ENCODE data around the gene PDZD4.

PDZD4 gene

DNA sequence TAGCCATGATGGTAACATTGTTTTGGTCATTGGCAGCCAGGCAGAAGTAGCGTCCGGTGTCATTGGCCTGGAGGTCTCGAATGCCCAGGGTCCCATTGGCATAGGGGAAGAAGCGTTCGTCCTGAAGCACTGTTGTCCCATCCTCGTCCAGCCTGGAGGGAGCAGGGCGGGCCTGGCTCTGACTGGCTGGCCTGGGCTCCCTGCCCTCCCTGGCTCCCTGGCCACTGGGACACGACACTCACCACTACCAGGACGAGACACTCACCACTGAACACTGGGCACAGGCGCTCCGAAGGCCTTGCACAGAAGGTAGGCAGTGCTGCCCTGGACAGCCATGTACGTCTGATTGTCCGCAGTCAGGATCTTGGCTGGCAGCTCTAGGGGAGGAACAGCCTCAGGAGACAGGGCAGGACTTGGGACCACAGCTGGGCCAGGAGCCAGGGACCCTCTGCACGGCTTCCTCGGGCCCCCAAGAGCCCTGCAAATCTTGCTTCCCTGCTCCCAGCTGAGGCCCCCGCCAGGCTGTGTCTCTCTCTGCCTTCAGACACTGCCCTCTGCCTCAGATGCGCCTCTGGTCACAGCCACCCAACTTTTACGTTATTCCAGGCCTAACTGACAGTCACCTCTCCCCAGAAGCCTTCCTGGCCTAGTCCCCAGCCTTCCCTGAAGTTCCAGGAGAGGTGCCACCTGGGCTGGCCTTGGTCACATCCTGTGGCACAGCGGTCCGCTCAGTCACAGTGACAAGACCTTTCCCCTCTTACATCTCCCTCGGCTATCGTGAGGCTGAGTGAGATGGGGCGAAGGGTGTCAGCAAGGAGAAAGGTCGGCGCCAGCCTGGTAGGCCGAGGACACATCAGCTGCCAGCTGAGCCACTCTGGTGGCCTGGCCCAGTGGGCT, 38.5 kb upstream of the PDZD4 start:
- no peak for DNase-seq (ENCODE audit: extremely low read depth in 1 of 2, low read depth in 1 of 2)

DNA sequence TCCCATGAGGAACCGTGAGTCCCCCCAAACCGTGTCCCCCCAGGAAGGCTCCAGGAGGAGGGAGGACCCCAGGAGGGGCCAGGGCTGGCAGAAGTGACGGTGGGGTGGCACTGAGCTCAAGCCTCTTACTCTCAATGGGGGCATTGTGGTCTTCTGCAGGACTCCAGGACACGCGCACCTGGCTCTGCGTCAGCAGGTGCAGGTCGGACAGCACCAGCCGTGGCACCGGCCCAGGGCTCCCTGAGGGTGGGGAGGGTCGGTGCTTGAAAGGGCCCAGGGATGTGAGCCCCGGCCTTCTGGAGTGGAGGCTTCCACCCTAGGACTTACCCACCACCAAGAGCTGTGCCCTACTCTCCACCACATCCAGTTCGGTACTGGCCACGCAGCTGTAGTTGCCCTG, 37.3 kb upstream of the PDZD4 start:
- DNase-seq (ENCODE audit: extremely low read depth in 1 of 2, low read depth in 1 of 2), result no peak

- DNase-seq (ENCODE audit: extremely low read depth in 1 of 2, low read depth in 1 of 2), result no peak
Measured at GRCh38 chrX:153867139-153867538, 36.8 kb upstream of the PDZD4 start.

DNA sequence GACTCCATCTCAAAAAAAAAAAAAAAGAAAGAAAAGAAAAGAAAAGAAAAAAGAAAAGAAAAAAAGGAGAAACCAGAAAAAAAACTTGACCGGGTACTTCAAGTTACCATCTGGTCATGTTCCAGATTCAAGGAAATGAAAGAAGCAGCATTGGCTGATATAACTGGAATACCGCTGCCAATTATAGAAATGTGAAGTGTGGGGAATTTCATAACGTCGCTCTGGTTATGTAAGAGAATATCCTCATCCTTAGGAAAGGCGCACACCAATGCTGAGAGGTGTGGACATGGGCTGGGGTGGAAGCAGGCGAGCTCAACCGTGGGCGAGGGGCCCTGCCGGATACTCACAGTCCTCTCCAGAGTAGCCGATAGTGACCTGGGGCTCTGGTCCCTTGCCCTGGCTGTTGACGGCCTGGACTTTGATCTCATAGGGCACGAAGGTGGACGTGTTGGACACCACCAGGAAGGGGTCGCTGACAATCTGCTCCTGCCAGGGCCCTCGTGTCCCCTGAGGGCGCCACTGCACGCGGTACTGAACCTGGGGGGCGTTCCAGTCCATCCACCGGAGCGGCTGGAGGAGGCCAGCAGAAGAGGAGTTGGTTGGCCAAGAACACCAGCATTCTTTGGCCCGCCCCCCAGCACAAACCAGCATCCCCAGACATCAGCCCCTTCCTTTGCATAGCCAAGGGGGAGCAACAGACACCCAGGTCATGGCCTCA, 36.1 kb upstream of the PDZD4 start:
- DNase-seq (ENCODE audit: extremely low read depth in 1 of 2, low read depth in 1 of 2), result no peak

DNA sequence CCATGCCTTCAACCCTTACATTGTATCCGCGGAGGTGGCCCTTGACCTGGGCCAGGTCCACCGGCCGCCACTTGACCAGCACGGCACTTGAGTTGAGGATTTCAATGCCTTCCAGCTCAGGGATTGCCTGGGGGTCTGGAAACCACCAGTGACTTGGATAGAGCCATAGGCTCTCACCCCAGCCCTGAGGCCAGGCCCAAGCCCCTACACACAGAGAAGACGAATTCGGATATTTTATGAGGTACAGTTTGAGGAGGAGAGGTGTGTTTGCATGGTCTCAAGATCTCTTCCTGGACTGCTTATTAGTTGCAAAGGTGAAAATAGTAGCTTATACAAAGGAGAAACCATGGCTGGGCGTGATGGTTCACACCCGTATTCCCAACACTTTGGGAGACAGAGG, 35.3 kb upstream of the PDZD4 start:
- no peak for DNase-seq (ENCODE audit: extremely low read depth in 1 of 2, low read depth in 1 of 2)

GRCh38 chrX:153865321-153865580, 34.9 kb upstream of the PDZD4 start:
- no peak for DNase-seq (ENCODE audit: extremely low read depth in 1 of 2, low read depth in 1 of 2)

GRCh38 chrX:153864561-153865320, 34.4 kb upstream of the PDZD4 start:
- DNase-seq (ENCODE audit: extremely low read depth in 1 of 2, low read depth in 1 of 2), result no peak

GRCh38 chrX:153864101-153864500, 33.8 kb upstream of the PDZD4 start:
- no peak for DNase-seq (ENCODE audit: extremely low read depth in 1 of 2, low read depth in 1 of 2)

DNA sequence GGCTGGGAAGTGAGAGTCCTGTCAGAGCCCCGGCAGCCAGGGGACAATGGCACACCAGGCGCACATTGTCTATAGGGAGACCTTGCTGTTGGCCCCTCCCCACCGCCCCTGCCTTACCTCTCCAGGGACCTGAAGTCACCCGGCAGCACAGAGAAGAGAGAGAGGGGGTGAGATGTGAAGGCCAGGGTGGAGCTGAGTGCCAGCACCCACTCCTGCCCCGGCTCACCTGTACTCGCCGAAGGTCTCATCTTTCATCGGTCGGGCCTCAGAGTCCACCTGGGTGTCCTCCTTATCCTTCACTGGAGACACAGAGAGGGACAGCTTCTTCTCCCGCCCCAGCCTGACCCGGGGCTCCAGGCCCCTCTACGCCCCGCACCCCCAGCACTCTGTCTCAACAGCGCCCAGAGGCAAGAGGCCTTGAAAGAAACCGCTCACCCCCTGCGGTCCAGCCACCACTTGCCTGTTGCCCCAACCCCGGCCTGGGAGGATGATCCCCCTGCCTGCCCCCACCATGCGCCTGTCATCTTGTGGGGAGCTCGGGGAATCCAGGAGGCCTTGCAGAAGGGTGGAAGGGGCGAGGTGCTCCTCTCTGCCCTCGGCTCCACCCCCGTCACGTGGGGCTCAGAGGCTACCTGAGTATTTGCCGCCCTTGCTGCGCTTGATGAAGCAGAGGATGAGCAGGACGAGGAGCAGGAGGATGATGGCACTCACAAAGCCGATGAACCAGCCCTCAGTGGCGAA, 33.1 kb upstream of the PDZD4 start:
- DNase-seq (ENCODE audit: extremely low read depth in 1 of 2, low read depth in 1 of 2), result no peak

- no peak for DNase-seq (ENCODE audit: extremely low read depth in 1 of 2, low read depth in 1 of 2)
Measured at GRCh38 chrX:153862369-153863250, 32.3 kb upstream of the PDZD4 start.

- no peak for DNase-seq (ENCODE audit: extremely low read depth in 1 of 2, low read depth in 1 of 2)
Measured at GRCh38 chrX:153861733-153862310, 31.5 kb upstream of the PDZD4 start.

DNA sequence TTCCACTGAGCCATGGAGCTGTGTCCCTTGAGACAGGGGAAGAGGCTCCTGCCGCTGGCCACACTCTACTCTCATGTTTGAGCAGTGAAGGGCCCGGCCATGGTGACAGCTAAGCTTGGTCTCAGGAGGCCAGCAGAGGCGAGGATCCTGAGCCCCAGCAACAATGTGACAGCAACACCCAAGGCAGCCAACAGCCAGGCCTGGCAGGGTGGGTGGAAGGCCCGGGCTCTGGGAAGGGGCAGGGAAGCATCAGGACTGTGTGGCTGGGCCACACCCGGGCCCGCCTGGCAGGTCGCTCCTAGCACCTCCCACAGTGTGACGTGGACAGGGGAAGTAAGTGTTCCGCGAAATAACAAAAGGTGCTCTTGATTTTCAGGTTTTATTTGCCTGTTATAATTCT, 30.8 kb upstream of the PDZD4 start:
- no peak for DNase-seq (ENCODE audit: extremely low read depth in 1 of 2, low read depth in 1 of 2)

- DNase-seq (ENCODE audit: extremely low read depth in 1 of 2, low read depth in 1 of 2), result no peak
Measured at GRCh38 chrX:153857348-153857903, 27.1 kb upstream of the PDZD4 start.

- DNase-seq (ENCODE audit: extremely low read depth in 1 of 2, low read depth in 1 of 2), result no peak
Measured at GRCh38 chrX:153854702-153855101, 24.4 kb upstream of the PDZD4 start.

GRCh38 chrX:153853902-153854267, 23.5 kb upstream of the PDZD4 start:
- no peak for DNase-seq (ENCODE audit: extremely low read depth in 1 of 2, low read depth in 1 of 2)

DNA sequence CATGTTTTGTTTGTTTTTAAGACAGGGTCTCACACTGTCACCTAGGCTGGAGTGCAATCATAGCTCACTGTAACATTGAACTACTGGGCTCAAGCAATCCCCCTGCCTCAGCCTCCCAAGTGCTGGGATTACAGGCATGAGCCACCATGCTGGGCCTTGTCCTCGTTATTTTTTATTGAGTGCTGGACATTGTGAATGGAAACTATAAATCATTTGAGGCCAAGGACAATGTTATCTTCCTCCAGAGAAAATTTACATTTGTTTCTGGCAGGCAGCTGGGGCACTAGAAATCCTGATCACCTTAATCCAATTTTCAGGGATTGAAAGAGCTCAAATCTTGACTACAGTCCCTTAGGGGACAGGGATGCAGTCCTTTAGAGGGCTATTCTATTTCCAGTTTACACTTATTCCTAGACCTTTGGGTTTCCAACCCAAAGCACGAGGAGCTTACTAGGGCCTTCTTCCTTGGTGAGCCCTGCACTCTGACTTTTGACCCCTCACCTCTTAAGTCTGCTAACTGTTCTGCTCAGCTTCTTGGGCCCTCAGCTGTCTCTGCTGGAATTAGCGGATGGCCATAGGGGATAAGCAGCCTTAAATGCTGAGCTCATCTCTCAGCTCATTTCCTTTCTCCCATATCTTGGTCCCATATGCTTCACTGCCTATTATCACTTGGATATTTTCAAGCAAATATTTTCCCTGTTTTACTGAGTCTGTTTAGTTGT, 23.0 kb upstream of the PDZD4 start:
- no peak for DNase-seq (ENCODE audit: extremely low read depth in 1 of 2, low read depth in 1 of 2)

- DNase-seq (ENCODE audit: extremely low read depth in 1 of 2, low read depth in 1 of 2), result no peak
Measured at GRCh38 chrX:153851981-153852380, 21.6 kb upstream of the PDZD4 start.

DNA sequence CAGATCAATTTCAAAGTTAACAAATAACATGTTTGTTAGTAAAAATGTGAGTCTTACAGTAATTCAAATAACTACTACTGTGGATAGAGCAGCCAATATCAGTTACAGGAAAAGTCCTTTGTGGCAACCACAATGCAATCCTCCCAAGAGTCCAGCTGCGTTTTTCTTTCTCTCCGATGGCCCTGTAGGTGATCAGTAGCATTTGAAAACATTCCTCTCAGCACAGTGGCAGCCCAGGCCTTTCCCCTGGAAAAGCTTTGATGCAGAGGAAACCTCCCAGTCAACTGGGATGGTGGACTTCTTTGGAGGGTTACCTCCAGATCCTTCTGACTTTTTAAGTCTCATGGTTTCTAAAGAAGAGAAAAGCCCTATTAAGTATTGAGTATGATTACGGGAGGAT, 18.0 kb upstream of the PDZD4 start:
- no peak for DNase-seq (ENCODE audit: extremely low read depth in 1 of 2, low read depth in 1 of 2)

DNA sequence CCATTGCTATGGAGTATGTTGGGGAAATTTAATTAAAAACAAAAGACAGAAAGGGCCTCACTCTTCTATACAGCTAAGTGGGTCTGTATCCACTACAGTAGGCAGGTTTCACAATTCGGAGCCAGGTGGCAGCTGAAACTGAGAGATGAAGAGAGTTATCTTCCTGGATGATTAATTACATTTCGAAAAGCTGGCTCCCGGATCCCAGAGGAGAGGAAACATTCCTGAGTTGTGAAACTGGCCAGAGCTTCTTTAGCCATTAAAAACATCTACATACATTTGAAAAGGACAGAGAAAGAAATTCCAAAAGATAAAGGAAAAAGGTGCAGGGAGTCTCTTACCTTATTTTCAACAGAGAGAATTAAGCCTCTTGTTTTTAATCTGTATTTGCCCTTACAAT, 15.5 kb upstream of the PDZD4 start:
- no peak for DNase-seq (ENCODE audit: extremely low read depth in 1 of 2, low read depth in 1 of 2)
